Stimulated activated CD4-positive, alpha-beta T cell treated with anti-CD3 and anti-CD28 coated beads, TNF-alpha, amount 100 ng/mL, for 4 hours (primary cell): ENCODE results near the gene NGF.

ENCODE experiments used
- DNase-seq, 3 experiments: peaks; one replicate each; pipeline ENCODE4 v3.0.0-alpha.2; 2020; ENCODE audit warnings: low read depth in 3 of 3

The NGF gene

DNA sequence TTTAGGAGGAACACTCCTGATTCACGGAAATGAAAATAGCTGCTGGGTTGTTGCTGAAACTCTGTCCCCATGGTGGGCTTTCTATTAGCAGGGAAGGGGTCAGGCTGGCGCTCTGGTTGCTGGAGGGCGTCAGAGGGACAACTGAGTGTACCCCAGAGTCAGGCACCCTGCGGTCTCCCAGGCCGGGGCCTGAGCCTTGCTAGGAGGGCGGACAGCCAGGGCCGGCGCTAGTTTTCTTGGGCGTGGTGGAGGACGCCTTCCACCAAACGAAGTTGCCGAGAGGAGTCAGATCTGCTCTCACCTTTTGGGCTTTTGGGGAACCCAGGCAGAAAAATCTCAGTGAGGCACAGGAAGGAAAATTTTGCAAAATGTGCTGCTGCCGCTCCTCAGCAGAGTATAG is 54.8 kb downstream of the NGF start:
- no peak for DNase-seq

DNA sequence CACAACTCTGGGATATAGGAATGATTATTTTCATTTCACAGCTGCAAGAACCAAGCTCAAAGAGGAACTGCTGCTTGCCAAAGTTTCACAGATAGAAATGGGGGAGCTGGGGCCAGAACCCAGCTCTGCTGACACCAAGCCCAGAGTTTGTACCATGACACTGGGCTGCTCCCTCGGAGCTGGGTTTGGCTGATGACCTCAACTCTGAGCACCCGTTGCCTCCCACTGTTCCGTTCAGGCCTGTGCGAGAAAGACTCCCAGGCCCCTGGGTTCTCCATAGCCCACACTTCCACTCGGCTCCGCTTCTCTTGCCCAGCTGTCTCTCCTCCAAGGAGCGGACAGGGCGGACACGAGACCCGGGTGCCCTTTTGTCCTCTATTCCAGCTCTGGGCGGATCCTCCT is 55.2 kb downstream of the NGF start:
- DNase-seq: no peak

DNA sequence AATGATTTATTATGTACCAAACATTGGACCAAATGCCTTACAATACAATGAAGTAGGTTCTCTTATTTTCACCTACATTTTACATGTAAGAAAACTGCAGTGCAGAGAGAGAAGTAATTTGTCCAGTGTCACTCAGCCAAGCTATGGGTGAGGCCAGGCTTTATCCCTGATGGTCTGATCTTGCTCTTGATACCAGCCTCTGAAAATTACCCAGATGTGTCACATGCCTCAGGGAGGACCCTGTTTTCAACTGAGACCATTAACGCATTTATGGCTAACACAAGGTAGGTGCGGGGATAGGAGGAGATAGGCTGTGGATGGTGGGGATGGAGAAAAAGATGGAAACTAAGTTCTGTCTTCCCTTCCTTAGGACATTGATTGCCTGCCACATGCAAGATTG is 56.9 kb downstream of the NGF start:
- DNase-seq: no peak

DNA sequence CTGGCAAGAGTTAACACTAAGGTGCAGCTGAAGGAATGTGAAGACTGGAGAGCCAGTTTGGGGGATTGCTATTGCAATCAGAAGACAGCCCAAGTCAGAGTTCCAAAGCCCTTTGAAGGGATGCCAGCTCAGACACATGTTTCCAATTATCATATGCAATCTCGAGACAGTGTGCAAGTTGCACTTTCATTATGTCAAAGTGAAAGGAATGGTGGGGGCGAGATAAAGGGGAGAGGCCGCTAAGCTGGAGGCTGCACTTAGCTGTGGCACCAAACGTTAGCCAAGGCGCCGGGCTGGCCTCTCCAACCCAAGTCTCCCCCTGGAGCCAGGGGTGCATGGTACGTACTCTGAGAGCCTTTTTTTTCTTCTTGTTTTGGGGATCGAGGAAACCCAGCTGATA is 58.0 kb downstream of the NGF start:
- no peak for DNase-seq

DNA sequence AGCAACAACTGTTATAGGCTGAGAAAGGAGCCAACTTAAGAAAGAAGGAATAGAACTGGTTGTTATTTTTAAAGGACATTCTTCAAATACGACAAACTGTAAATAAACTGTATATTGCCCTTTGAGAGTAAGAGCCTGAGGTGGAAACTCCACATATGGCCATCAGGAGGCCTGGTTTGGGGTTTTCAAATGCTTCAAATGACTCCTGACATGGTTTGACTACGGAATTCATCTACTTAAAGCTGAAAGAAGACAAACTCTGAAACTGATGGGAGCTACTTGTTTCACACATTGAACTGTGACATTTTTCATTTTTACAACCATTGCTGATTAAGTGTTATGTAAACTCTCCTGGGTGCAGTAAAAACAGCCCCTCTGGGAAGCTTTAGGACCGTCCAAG is 59.8 kb downstream of the NGF start:
- DNase-seq: no peak

DNA sequence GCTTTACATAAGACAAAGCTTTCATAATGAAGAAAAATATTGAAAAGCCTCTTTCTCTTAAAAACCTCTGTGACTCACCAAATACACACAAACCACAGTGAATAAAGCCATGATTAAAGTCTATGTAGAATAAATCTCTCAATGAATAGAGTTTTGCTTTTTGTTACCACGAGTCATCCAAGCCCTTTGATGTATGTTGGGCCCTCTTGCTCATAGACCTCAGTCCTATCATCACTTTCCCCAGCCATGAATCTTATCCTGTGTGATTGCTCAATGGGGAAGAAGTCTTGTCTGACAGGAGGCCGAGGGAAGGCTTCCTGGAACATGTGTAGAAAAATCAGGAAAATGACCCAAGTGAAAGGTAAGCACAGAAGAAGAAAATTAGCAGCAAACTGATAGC is 60.8 kb downstream of the NGF start:
- no peak for DNase-seq

DNA sequence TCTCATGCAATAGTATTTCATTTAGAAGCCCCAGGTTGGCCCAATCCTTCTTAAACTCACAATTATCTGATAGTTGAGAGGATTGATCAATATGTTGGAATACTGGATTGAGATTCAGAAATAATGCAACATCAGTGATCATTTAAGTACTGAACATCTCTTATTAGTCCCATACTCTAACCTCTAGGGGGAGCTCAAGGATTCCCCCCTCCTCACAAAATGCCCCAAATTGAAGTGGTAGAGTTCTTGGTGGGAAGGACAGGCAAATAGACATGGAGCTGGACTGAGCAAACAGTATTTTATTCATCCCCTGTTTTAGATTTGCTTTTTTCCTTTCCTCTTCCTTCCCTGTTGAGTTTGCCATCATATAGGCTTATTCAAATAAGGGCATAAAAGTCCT is 62.8 kb downstream of the NGF start:
- DNase-seq: no peak

DNA sequence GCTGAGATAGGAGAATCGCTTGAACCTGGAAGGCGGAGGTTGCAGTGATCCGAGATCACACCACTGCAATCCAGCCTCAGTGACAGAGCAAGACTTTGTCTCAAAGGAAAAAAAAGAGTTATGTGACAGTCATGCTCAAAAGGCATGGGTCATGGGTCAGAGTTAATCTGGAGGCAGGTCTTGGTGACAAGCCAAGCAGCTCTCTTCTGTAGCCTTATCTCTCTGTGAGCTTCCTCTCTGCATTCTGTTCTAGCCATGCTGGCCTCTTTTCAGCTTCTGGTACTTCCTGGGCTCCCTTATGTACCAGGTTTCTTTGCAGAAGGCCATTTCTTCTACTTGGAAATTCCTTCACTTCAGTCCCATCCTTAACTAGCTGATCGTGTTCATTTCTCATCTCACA is 63.6 kb downstream of the NGF start:
- DNase-seq: no peak

- DNase-seq: no peak
These were observed 71.2 kb downstream of the NGF start for GRCh38 chr1:115266729-115267421.

DNA sequence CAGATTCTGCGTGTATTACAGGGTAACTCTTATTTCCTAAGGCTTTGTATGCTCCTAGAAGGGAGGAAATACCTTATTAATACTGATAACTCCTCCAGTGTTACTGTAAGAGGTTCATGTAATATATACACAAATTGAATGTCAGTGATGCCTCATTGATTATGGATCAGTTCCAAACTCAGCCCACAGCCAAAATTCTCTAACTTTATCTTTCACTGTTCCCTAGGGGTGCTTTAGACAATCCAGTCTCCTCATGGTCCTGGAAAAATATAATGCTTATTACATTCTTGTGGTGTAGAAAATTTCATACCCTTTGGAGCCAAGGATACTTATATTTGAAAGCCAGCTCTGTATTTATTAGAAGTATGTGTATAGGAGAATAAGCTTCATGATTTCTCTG is 73.0 kb downstream of the NGF start:
- no peak for DNase-seq

DNA sequence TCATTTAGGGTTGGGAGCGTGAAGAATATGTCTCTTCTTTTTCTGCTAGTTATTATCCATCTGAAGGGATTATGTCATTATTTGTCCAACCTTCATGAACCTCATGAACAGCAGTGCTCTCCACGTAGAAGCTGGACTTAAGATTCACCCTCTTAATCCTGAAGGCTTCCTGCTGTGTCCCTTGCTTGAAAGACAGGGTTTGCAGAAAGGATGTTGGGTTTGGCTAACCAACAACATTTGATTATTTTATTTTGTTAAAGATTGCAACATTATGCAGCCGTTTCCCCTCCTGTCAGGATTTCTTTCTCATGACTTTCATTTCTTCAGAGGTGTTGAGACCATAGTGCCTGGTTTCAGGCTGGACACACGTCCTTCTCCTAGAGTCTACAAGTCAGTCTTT is 75.2 kb downstream of the NGF start:
- DNase-seq: no peak

- no peak for DNase-seq
These were observed 76.6 kb downstream of the NGF start for GRCh38 chr1:115261496-115261895.

GRCh38 chr1:115258302-115258866 is 79.7 kb downstream of the NGF start:
- no peak for DNase-seq

DNA sequence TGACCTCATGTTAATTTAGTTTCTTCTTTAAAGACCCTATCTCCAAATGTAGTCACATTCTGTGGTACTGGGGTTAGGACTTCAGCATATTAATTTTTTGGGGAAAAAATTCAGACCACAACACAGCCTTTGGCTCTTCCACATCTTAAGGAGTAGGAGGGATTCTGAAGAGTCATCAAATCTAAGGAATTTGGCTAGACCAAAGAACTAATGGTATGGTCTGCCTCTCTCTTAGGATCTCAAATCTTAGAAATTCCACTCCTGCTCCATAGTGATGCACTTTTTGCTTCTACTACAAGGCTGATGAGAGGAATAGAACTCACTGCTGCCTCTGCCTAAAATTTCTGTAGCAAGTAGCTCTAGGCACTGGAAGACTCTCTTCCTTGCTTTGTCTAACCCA is 80.5 kb downstream of the NGF start:
- no peak for DNase-seq

GRCh38 chr1:115255154-115255553 is 82.9 kb downstream of the NGF start:
- no peak for DNase-seq

DNA sequence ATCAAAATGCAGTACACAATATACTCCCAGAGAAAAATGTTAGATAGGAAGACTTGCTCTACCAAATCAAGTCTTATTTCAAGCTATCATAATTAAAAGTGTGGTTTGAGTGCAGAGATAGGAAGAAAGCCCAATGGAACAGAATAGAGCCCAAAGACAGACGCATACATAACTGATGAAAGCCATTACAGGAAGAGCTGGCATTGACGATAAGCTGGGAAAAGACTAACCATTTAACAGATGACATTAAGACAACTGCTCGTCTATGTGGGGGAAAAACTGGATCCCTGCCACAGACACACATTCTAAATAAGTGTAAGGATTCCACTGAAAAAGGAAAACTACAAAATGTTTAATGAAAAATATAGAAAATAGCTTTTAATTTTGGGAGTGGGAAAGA is 85.5 kb downstream of the NGF start:
- DNase-seq: no peak

GRCh38 chr1:115251856-115252255 is 86.2 kb downstream of the NGF start:
- DNase-seq: no peak

DNA sequence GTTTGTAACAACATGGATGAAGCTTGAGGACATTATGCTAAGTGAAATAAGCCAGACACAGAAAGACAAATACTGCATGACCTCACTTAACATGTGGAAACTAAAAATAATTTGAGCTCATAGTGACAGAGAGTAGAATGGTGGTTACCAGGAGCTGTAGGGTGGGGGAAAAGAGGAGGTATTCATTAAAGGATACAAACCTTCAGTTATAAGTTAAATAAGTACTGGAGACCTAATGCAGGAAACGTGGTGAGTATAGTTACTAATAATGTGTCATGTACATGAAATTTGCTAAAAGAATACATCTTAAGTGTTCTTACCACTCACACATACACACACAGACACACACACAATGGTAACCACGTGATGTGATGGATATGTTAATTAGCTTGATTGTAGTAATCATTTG is 86.7 kb downstream of the NGF start:
- DNase-seq: no peak

GRCh38 chr1:115246526-115246925 is 91.5 kb downstream of the NGF start:
- DNase-seq: no peak

DNA sequence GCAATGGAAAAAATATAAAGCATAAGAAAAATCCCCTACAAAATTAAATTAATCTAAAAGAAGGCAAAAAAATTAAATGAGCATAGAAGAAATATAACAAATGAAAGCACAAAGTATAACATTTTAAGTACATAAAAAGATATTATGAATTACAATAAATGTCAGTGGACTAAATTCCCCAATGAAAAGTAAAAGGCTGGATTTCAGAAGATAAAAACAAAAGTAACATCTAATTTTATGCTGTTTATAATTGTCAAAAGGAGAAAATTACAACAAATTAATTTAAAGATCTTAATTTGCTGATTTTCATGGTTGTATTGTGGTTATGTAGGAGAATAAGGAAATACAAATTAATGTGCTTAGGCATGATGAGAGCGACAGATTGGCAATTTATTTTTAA is 92.8 kb downstream of the NGF start:
- DNase-seq: no peak

DNA sequence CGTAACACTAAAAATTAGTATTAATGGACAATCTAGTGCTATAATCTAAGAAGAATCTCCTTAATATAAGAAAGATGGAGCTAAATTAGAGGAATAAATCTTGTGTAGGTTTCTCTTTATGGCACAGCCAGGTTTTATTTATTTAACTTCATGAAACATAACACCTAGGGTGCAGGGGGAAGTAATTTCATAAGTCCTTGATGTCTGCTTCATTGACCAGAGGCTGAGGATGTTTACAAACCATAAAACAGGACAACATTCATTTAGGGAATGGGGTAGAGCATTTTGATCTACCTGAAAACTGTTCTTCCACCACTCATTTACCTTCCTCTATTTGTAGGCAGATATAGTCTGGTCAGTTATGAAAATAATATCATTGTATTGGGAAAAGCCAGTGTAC is 95.5 kb downstream of the NGF start:
- DNase-seq: no peak

- DNase-seq: no peak
These were observed 96.7 kb downstream of the NGF start for GRCh38 chr1:115241309-115241708.

DNA sequence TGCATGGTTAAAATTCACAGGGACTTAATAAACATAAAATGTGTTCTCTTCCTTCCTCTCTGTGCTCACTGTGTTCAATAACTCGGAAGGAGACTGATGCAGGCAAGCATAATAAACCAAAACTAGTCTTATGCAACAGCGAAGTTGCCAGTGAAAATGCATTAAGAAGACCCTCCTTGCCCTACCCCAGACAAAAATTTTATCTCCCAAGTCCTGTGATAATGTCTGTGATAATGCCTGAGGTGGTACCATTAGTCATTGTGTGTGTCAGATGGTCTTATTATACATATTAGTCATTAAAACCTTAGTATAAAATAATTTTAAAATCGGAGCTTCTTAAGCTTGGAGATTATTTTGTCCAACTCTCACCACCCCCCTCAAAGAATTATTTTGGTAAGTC is 97.8 kb downstream of the NGF start:
- DNase-seq: no peak

DNA sequence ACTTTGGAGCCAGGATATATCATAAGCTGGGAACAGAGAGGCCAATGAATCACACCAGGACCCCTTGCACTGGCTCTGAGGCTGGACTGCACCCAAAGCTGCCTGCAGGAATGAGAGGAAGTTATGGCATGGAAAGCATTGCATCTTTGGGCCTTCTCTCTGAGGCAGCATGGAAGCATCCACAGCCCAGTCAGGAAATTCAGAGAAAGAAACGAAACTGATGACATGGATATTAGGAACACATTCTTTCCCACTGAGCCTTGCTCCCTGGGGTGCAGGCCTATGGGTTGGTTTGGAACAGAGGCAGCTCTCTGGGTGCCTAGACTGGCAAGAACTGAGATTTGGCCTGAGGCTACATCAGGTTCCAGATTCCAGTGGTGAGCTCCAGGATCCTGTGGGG is 98.6 kb downstream of the NGF start:
- DNase-seq: no peak
